Measurements from ENCODE around the gene AXIN1.
A peak's percentile ranks its signal among the peaks of the same experiment; 100 is the strongest.
"Not testable (repeated sequence)": the region's sequence is repeated elsewhere in the genome, so short reads cannot be mapped to it uniquely, and the experiment has no call there.

The AXIN1 gene

DNA sequence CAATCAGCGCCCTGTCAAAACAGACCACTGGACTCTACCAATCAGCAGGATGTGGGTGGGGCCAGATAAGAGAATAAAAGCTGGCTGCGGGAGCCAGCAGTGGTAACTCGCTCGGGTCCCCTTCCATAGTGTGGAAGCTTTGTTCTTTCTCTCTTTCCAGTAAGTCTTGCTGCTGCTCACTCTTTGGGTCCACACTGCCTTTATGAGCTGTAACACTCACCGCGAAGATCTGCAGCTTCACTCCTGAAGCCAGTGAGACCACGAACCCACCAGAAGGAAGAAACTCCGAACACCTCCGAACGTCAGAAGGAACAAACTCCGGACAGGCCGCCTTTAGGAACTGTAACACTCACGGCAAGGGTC is 10.6 kb downstream of the AXIN1 start:
- not testable (repeated sequence) for H3K9ac ChIP-seq (ENCODE audit: low read length in 5 of 5); H3K27me3 ChIP-seq (ENCODE audit: control insufficient read depth in 5 of 5, insufficient read depth in 4 of 5, low read length in 5 of 5); H3K4me3 ChIP-seq (ENCODE audit: low read depth in 1 of 5, low read length in 5 of 5); H3K4me1 ChIP-seq (ENCODE audit: control insufficient read depth in 5 of 5, insufficient read depth in 5 of 5, low read length in 5 of 5); H3K27ac ChIP-seq (ENCODE audit: low read depth, low read length); H3K9me3 ChIP-seq (ENCODE audit: control insufficient read depth in 5 of 5, low read length in 5 of 5)
- peaks cover 0 to 35% (median 25%) of the 10 kb centered on the region in 5 donors for H3K36me3 ChIP-seq (ENCODE audit: control insufficient read depth in 5 of 5, insufficient read depth in 5 of 5, low read length in 5 of 5)

DNA sequence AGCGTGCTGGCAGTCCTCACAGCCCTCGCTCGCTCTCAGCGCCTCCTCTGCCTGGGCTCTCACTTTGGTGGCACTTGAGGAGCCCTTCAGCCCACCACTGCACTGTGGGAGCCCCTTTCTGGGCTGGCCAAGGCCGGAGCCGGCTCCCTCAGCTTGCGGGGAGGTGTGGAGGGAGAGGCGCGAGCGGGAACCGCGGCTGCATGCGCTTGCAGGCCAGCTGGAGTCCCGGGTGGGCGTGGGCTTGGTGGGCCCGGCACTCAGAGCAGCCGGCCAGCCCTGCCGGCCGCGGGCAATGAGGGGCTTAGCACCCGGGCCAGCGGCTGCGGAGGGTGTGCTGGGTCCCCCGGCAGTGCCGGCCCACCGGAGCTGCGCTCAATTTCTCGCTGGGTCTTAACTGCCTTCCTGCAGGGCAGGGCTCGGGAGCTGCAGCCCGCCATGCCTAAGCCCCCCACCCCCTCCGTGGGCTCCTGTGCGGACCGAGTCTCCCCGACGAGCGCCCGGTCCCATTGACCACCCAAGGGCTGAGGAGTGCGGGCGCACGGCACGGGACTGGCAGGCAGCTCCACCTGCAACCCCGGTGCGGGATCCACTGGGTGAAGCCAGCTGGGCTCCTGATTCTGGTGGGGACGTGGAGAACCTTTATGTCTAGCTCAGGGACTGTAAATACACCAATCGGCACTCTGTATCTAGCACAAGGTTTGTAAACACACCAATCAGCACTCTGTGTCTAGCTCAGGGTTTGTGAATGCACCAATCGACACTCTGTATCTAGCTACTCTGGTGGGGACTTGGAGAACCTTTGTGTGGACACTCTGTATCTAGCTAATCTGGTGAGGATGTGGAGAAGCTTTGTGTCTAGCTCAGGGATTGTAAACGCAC is 11.2 kb downstream of the AXIN1 start:
- H3K27ac ChIP-seq (ENCODE audit: low read depth, low read length); H3K9me3 ChIP-seq (ENCODE audit: control insufficient read depth in 5 of 5, low read length in 5 of 5); H3K4me3 ChIP-seq (ENCODE audit: low read depth in 1 of 5, low read length in 5 of 5); H3K4me1 ChIP-seq (ENCODE audit: control insufficient read depth in 5 of 5, insufficient read depth in 5 of 5, low read length in 5 of 5); H3K9ac ChIP-seq (ENCODE audit: low read length in 5 of 5); H3K27me3 ChIP-seq (ENCODE audit: control insufficient read depth in 5 of 5, insufficient read depth in 4 of 5, low read length in 5 of 5): not testable (repeated sequence)
- peaks cover 0 to 29% (median 19%) of the 10 kb centered on the region in 5 donors for H3K36me3 ChIP-seq (ENCODE audit: control insufficient read depth in 5 of 5, insufficient read depth in 5 of 5, low read length in 5 of 5)

DNA sequence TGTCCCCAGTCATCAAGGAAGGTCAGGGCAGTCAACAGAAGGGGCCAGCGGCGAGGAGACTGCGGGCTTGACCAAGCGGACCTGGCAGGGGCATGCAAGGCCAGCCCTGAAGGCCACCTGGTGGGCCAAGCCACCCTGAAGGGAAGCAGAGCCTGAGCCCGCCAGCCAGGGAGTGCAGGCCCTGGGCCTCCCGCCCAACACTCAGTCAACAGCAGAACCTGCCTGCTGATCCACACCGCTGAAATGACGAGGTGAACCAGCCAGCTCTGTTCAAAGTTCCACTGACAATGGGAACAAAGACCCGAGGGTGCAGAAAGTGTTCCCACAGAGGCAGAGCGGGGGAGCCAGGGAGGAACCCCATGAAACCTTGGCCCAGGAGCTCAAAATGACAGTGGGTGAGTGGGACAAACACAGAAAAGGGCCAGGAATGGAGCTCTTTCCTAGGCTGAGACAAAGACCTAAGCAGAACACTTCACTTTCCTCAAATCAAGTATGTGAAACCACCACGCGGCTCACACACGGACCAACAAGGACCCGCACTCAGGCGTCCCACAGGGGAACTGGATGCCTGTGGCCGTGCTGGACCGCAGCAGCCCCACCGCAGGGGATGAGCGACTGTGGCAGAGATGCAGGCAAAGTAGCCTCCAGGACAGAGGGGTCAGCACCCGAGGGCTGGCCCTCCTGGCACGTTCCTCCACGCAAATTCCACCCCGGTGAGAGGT is 12.0 kb downstream of the AXIN1 start:
- Histone ChIP-seq H3K4me1 (ENCODE audit: control insufficient read depth in 5 of 5, insufficient read depth in 5 of 5, low read length in 5 of 5) (peaks cover 0 to 9% (median 4%) of the 10 kb centered on the region in 5 donors), H3K9me3 (ENCODE audit: control insufficient read depth in 5 of 5, low read length in 5 of 5) (no peaks in the 10 kb centered on the region), H3K4me3 (ENCODE audit: low read depth in 1 of 5, low read length in 5 of 5) (no peak overlapping the region), H3K36me3 (ENCODE audit: control insufficient read depth in 5 of 5, insufficient read depth in 5 of 5, low read length in 5 of 5) (peaks cover 0 to 21% (median 14%) of the 10 kb centered on the region in 5 donors), H3K27ac (ENCODE audit: low read depth, low read length) (no peak overlapping the region), H3K27me3 (ENCODE audit: control insufficient read depth in 5 of 5, insufficient read depth in 4 of 5, low read length in 5 of 5) (no peaks in the 10 kb centered on the region), H3K9ac (ENCODE audit: low read length in 5 of 5) (no peak overlapping the region)

DNA sequence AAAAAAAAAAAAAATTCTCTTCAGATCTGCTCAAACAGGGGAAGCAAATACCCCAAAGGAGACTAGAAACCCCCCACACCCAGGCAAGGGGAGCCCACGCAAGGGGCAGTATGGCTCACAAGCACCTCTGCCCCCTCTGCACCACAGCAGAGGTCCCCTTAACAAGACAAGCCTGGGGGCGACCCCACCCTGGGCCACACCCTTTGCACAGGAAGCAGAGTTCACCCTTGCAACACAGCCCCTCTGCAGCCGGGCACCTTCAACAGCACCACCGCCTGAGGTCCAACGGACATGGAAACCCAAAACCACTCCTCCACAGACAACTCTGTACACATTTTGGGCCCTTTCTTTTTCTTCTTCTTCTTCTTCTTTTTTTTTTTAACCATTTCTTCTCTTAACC is 12.8 kb downstream of the AXIN1 start:
- H3K36me3 ChIP-seq (ENCODE audit: control insufficient read depth in 5 of 5, insufficient read depth in 5 of 5, low read length in 5 of 5), result peaks cover 0 to 13% (median 8%) of the 10 kb centered on the region in 5 donors
- no peak overlapping the region for H3K9ac ChIP-seq (ENCODE audit: low read length in 5 of 5)
- H3K4me1 ChIP-seq (ENCODE audit: control insufficient read depth in 5 of 5, insufficient read depth in 5 of 5, low read length in 5 of 5), result peaks cover 0 to 8% (median 4%) of the 10 kb centered on the region in 5 donors
- H3K27me3 ChIP-seq (ENCODE audit: control insufficient read depth in 5 of 5, insufficient read depth in 4 of 5, low read length in 5 of 5), result no peaks in the 10 kb centered on the region
- H3K4me3 ChIP-seq (ENCODE audit: low read depth in 1 of 5, low read length in 5 of 5), result no peak overlapping the region
- no peak overlapping the region for H3K27ac ChIP-seq (ENCODE audit: low read depth, low read length)
- no peaks in the 10 kb centered on the region for H3K9me3 ChIP-seq (ENCODE audit: control insufficient read depth in 5 of 5, low read length in 5 of 5)

DNA sequence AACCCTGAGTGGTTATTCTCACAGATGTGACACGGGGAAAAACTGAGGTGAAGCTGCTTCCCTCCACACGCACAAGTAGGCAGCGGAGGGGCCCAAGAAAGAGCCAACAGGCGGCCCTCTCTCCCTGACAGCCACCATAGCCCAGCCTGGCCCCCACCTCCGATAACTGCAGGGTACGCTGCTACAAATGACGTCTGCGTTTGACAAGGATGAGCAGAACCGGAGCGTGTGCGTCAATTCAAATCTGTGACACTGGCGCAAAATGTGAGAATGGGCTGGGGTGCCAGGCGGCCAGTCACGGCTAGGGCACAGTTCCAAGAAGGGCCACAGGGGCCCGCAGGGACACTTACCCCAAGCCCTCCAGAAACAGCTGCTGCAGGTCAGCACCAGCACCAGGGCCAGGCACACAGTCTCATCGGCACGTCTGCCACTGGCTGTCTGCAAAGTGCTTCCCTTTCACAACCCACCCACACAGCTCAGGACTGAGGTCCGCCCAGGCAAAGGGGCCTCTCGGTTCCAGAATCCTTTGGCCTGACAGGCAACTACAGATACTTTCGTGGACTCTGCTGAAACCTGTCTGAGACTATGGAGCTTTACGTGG is 14.4 kb downstream of the AXIN1 start:
- H3K9ac ChIP-seq (ENCODE audit: low read length in 5 of 5), result peak overlapping the region in 1 of 5 donors; percentile 25
- no peak overlapping the region for H3K27ac ChIP-seq (ENCODE audit: low read depth, low read length)
- no peak overlapping the region for H3K4me3 ChIP-seq (ENCODE audit: low read depth in 1 of 5, low read length in 5 of 5)
- no peaks in the 10 kb centered on the region for H3K27me3 ChIP-seq (ENCODE audit: control insufficient read depth in 5 of 5, insufficient read depth in 4 of 5, low read length in 5 of 5)
- peaks cover 0 to 10% (median 6%) of the 10 kb centered on the region in 5 donors for H3K36me3 ChIP-seq (ENCODE audit: control insufficient read depth in 5 of 5, insufficient read depth in 5 of 5, low read length in 5 of 5)
- no peaks in the 10 kb centered on the region for H3K9me3 ChIP-seq (ENCODE audit: control insufficient read depth in 5 of 5, low read length in 5 of 5)
- peaks cover 0 to 7% (median 4%) of the 10 kb centered on the region in 5 donors for H3K4me1 ChIP-seq (ENCODE audit: control insufficient read depth in 5 of 5, insufficient read depth in 5 of 5, low read length in 5 of 5)

DNA sequence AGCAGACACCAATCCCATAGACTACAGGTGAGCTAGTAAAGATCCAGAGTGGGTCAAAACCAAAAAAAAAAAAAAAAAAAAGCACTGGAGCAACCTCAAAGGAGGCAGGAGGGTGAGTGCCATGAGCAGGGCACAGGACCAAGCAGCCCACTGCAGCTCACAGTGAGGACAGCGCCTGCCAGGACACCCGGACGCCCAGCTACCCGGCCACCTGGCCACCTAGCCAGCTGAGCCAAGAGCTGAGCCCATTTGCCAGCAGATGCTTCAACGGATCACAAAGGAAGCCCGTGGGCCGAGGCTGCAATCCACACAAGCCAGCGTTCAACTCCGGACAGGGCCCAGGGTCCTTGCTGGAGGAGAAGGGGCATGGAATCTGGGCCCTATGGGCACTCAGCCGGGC is 15.1 kb downstream of the AXIN1 start:
- H3K9me3 ChIP-seq (ENCODE audit: control insufficient read depth in 5 of 5, low read length in 5 of 5), result no peaks in the 10 kb centered on the region
- peaks cover 0 to 4% (median under 1%) of the 10 kb centered on the region in 5 donors for H3K36me3 ChIP-seq (ENCODE audit: control insufficient read depth in 5 of 5, insufficient read depth in 5 of 5, low read length in 5 of 5)
- peaks cover 0 to 6% (median 4%) of the 10 kb centered on the region in 5 donors for H3K4me1 ChIP-seq (ENCODE audit: control insufficient read depth in 5 of 5, insufficient read depth in 5 of 5, low read length in 5 of 5)
- no peaks in the 10 kb centered on the region for H3K27me3 ChIP-seq (ENCODE audit: control insufficient read depth in 5 of 5, insufficient read depth in 4 of 5, low read length in 5 of 5)
- H3K27ac ChIP-seq (ENCODE audit: low read depth, low read length), result no peak overlapping the region
- H3K4me3 ChIP-seq (ENCODE audit: low read depth in 1 of 5, low read length in 5 of 5), result no peak overlapping the region
- no peak overlapping the region for H3K9ac ChIP-seq (ENCODE audit: low read length in 5 of 5)

DNA sequence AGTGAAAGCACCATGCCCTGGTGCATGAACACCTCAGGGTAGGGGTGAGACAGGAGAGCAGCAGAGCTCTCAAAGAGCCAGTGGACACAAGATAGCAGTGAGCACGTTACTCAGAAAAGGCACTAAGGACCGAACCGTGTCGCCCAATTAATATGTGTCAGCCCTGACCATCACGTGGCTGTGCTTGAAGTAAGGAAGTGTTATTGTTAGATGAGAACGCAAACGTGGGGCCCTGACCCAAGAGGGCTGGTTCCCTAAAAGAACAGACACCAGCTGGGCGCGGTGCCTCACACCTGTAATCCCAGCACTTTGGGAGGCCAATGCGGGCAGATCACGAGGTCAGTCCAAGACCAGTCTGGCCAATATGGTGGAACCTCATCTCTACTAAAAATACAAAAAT is 16.3 kb downstream of the AXIN1 start:
- H3K9ac ChIP-seq (ENCODE audit: low read length in 5 of 5), result no peak overlapping the region
- H3K27me3 ChIP-seq (ENCODE audit: control insufficient read depth in 5 of 5, insufficient read depth in 4 of 5, low read length in 5 of 5), result no peaks in the 10 kb centered on the region
- H3K4me1 ChIP-seq (ENCODE audit: control insufficient read depth in 5 of 5, insufficient read depth in 5 of 5, low read length in 5 of 5), result peaks cover 0 to 9% (median 5%) of the 10 kb centered on the region in 5 donors
- no peak overlapping the region for H3K4me3 ChIP-seq (ENCODE audit: low read depth in 1 of 5, low read length in 5 of 5)
- no peaks in the 10 kb centered on the region for H3K9me3 ChIP-seq (ENCODE audit: control insufficient read depth in 5 of 5, low read length in 5 of 5)
- no peaks in the 10 kb centered on the region for H3K36me3 ChIP-seq (ENCODE audit: control insufficient read depth in 5 of 5, insufficient read depth in 5 of 5, low read length in 5 of 5)
- H3K27ac ChIP-seq (ENCODE audit: low read depth, low read length), result no peak overlapping the region

DNA sequence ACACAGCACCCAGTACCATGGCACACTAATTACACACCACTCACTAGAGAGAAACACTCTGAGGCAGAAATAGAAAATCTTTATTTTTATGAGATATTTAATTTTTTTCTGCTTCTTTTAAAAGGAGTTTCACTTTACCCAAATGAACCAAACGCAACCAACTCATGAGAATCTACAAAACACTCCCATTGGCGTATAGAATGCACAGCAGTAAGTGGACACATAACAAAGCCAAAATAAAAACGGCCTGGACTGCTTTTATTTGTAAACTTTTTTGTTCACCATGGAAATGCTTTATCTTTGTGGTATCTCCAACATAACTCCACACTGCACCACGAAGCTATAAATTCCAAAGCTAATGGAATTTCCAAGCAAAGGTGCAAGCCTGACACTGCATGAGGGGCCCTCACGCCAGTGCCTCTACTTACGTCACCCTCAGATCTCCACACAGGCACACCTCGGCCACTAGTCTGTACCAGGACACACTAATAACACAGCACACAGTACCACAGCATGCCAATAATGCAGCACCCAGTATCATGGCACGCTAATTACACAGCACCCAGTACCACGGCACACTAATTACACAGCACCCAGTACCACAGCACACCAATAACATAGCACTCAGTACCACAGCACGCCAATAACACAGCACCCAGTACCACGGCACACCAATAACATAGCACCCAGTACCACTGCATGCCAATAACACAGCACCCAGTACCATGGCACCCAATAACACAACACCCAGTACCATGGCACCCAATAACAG is 17.5 kb downstream of the AXIN1 start:
- H3K27ac ChIP-seq (ENCODE audit: low read depth, low read length); H3K9ac ChIP-seq (ENCODE audit: low read length in 5 of 5); H3K36me3 ChIP-seq (ENCODE audit: control insufficient read depth in 5 of 5, insufficient read depth in 5 of 5, low read length in 5 of 5); H3K9me3 ChIP-seq (ENCODE audit: control insufficient read depth in 5 of 5, low read length in 5 of 5); H3K4me3 ChIP-seq (ENCODE audit: low read depth in 1 of 5, low read length in 5 of 5); H3K27me3 ChIP-seq (ENCODE audit: control insufficient read depth in 5 of 5, insufficient read depth in 4 of 5, low read length in 5 of 5): not testable (repeated sequence)
- H3K4me1 ChIP-seq (ENCODE audit: control insufficient read depth in 5 of 5, insufficient read depth in 5 of 5, low read length in 5 of 5), result peaks cover 0 to 20% (median 12%) of the 10 kb centered on the region in 5 donors

DNA sequence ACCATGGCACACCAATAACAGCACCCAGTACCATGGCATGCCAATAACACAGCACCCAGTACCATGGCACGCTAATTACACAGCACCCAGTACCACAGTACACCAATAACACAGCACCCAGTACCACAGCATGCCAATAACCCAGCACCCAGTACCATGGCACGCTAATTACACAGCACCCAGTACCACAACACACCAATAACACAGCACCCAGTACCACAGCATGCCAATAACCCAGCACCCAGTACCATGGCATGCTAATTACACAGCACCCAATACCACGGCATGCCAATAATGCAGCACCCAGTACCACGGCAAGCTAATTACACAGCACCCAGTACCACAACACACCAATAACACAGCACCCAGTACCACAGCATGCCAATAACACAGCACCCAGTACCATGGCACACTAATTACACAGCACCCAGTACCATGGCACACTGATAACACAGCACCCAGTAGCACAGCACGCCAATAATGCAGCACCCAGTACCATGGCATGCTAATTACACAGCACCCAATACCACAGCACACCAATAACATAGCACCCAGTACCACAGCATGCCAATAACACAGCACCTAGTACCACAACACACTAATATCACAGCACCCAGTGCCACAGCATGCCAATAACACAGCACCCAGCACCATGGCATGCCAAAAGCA is 18.2 kb downstream of the AXIN1 start:
- H3K9me3 ChIP-seq (ENCODE audit: control insufficient read depth in 5 of 5, low read length in 5 of 5); H3K9ac ChIP-seq (ENCODE audit: low read length in 5 of 5); H3K4me3 ChIP-seq (ENCODE audit: low read depth in 1 of 5, low read length in 5 of 5); H3K27me3 ChIP-seq (ENCODE audit: control insufficient read depth in 5 of 5, insufficient read depth in 4 of 5, low read length in 5 of 5); H3K36me3 ChIP-seq (ENCODE audit: control insufficient read depth in 5 of 5, insufficient read depth in 5 of 5, low read length in 5 of 5); H3K27ac ChIP-seq (ENCODE audit: low read depth, low read length): not testable (repeated sequence)
- peaks cover 0 to 16% (median 8%) of the 10 kb centered on the region in 5 donors for H3K4me1 ChIP-seq (ENCODE audit: control insufficient read depth in 5 of 5, insufficient read depth in 5 of 5, low read length in 5 of 5)

All from subcutaneous abdominal adipose tissue (tissue), 5 donors.